GM21515 (cell line): ENCODE results near the gene NRCAM.

ENCODE experiments used
- ATAC-seq: cut with Tn5 transposase; IDR thresholded peaks from one replicate; pipeline ENCODE4 v1.9.1; 2021; ENCODE audit not compliant: unreplicated experiment

Gene NRCAM

GRCh38 chr7:108222236-108222892, 233.9 kb downstream of the NRCAM start:
- ATAC-seq: no peak

- peak; percentile 59 for ATAC-seq
Measured at GRCh38 chr7:108211382-108212201, 244.6 kb downstream of the NRCAM start.

GRCh38 chr7:108210796-108211195, 245.4 kb downstream of the NRCAM start:
- ATAC-seq: no peak

GRCh38 chr7:108205311-108205710, 250.9 kb downstream of the NRCAM start:
- no peak for ATAC-seq

- no peak for ATAC-seq
Measured at GRCh38 chr7:108204281-108204796, 251.9 kb downstream of the NRCAM start.

GRCh38 chr7:108203537-108203936, 252.7 kb downstream of the NRCAM start:
- peak; percentile 91 for ATAC-seq

GRCh38 chr7:108202743-108203142, 253.5 kb downstream of the NRCAM start:
- no peak for ATAC-seq

- no peak for ATAC-seq
Measured at GRCh38 chr7:108201766-108202165, 254.5 kb downstream of the NRCAM start.

- no peak for ATAC-seq
Measured at GRCh38 chr7:108200326-108200725, 255.9 kb downstream of the NRCAM start.

- ATAC-seq: no peak
Measured at GRCh38 chr7:108197371-108198091, 258.7 kb downstream of the NRCAM start.

- no peak for ATAC-seq
Measured at GRCh38 chr7:108196004-108196403, 260.2 kb downstream of the NRCAM start.

- ATAC-seq: no peak
Measured at GRCh38 chr7:108193594-108194498, 262.4 kb downstream of the NRCAM start.

- ATAC-seq: no peak
Measured at GRCh38 chr7:108190891-108191290, 265.3 kb downstream of the NRCAM start.

- peak; percentile 93 for ATAC-seq
Measured at GRCh38 chr7:108189733-108190388, 266.4 kb downstream of the NRCAM start.

- no peak for ATAC-seq
Measured at GRCh38 chr7:108188724-108189123, 267.5 kb downstream of the NRCAM start.

- ATAC-seq: peak; percentile 60
Measured at GRCh38 chr7:108181073-108181985, 274.9 kb downstream of the NRCAM start.

- ATAC-seq: no peak
Measured at GRCh38 chr7:108178398-108178797, 277.8 kb downstream of the NRCAM start.

GRCh38 chr7:108171164-108171563, 285.1 kb downstream of the NRCAM start:
- ATAC-seq: no peak

GRCh38 chr7:108170251-108170650, 286.0 kb downstream of the NRCAM start:
- ATAC-seq: no peak
